Ishikawa (cell line): Measurements from ENCODE around the gene HSPH1.

ENCODE experiments used
- CREB1 ChIP-seq: IDR thresholded peaks from 2 replicates; pipeline ENCODE4 v1.6.1; 2012; ENCODE audit warnings: low read depth
- FOXM1 ChIP-seq: IDR thresholded peaks from 2 replicates; pipeline ENCODE4 v1.6.1; 2012; ENCODE audit warnings: low read depth, borderline replicate concordance
- TEAD4 ChIP-seq: IDR thresholded peaks from 2 replicates; pipeline ENCODE4 v1.6.1; 2012
- USF1 ChIP-seq: IDR thresholded peaks from 2 replicates; pipeline ENCODE4 v1.6.1; 2012

- TF ChIP-seq USF1 (no peak), FOXM1 (no peak), CREB1 (no peak), TEAD4 (no peak)
Observed at GRCh38 chr13:31115616-31116015, 46.1 kb downstream of the HSPH1 start.
